COLO829 (cell line): Measurements from ENCODE around the gene EIF2S2.
"Not testable (repeated sequence)": the region's sequence is repeated elsewhere in the genome, so short reads cannot be mapped to it uniquely, and the experiment has no call there.

ENCODE experiments used
- DNase-seq: peaks from one replicate; pipeline ENCODE4 v3.0.0; 2012; ENCODE audit warnings: low spot score

EIF2S2 gene

GRCh38 chr20:34111702-34112599, at the start of gene EIF2S2:
TSS of gene EIF2S2 (minus strand) at chr20:34112243. CDS start at chr20:34112110, 133 bp downstream.
- peak; percentile 100 for DNase-seq

- DNase-seq = not testable (repeated sequence)
Measured at GRCh38 chr20:34157697-34158096, 45.7 kb upstream of the EIF2S2 start.

- no peak for DNase-seq
Measured at GRCh38 chr20:34155836-34156235, 43.8 kb upstream of the EIF2S2 start.

- not testable (repeated sequence) for DNase-seq
Measured at GRCh38 chr20:34153169-34153568, 41.1 kb upstream of the EIF2S2 start.

GRCh38 chr20:34152073-34152472, 40.0 kb upstream of the EIF2S2 start:
- not testable (repeated sequence) for DNase-seq

- DNase-seq = no peak
Measured at GRCh38 chr20:34150306-34151000, 38.4 kb upstream of the EIF2S2 start.

GRCh38 chr20:34145280-34145819, 33.3 kb upstream of the EIF2S2 start:
- DNase-seq = no peak

GRCh38 chr20:34143951-34144350, 31.9 kb upstream of the EIF2S2 start:
- no peak for DNase-seq

GRCh38 chr20:34142121-34142520, 30.1 kb upstream of the EIF2S2 start:
- no peak for DNase-seq

- DNase-seq = no peak
Measured at GRCh38 chr20:34141293-34141692, 29.2 kb upstream of the EIF2S2 start.

- not testable (repeated sequence) for DNase-seq
Measured at GRCh38 chr20:34135525-34136275, 23.7 kb upstream of the EIF2S2 start.

GRCh38 chr20:34133365-34133860, 21.4 kb upstream of the EIF2S2 start:
- DNase-seq = not testable (repeated sequence)

- not testable (repeated sequence) for DNase-seq
Measured at GRCh38 chr20:34132943-34133342, 20.9 kb upstream of the EIF2S2 start.

- DNase-seq = not testable (repeated sequence)
Measured at GRCh38 chr20:34132491-34132890, 20.4 kb upstream of the EIF2S2 start.

- no peak for DNase-seq
Measured at GRCh38 chr20:34131491-34131890, 19.4 kb upstream of the EIF2S2 start.

- DNase-seq = peak; percentile 74
Measured at GRCh38 chr20:34129518-34130162, 17.6 kb upstream of the EIF2S2 start.

GRCh38 chr20:34127792-34128191, 15.7 kb upstream of the EIF2S2 start:
- no peak for DNase-seq

GRCh38 chr20:34124469-34125249, 12.6 kb upstream of the EIF2S2 start:
- no peak for DNase-seq

- no peak for DNase-seq
Measured at GRCh38 chr20:34123309-34123708, 11.3 kb upstream of the EIF2S2 start.

GRCh38 chr20:34122274-34122980, 10.4 kb upstream of the EIF2S2 start:
- DNase-seq = no peak
